Measurements from ENCODE around the gene ZNF608.

The ZNF608 gene

DNA sequence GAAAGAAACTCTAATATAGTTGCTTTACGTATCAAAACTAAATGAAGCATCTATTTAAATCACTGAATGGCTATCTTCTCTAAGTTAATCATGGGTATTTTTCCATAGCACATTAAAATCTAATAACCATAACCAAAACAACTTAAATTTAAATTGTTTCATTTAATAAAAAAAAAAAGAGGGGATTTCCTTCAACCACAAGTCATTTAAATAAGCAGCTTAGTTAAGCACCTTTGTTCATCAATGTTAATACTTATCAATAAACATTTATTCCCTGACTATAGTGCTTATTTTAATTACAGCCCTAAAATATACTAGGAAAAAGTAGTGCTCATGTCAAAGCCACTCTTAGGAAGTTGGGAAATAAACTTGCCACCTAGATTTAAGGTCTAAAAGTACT is 30.3 kb downstream of the ZNF608 start:
- H3K27ac ChIP-seq, result no peak overlapping the region
- no peak overlapping the region for H3K4me3 ChIP-seq
- no peak for DNase-seq (ENCODE audit: low spot score)
- TF ChIP-seq, protein P1, sequence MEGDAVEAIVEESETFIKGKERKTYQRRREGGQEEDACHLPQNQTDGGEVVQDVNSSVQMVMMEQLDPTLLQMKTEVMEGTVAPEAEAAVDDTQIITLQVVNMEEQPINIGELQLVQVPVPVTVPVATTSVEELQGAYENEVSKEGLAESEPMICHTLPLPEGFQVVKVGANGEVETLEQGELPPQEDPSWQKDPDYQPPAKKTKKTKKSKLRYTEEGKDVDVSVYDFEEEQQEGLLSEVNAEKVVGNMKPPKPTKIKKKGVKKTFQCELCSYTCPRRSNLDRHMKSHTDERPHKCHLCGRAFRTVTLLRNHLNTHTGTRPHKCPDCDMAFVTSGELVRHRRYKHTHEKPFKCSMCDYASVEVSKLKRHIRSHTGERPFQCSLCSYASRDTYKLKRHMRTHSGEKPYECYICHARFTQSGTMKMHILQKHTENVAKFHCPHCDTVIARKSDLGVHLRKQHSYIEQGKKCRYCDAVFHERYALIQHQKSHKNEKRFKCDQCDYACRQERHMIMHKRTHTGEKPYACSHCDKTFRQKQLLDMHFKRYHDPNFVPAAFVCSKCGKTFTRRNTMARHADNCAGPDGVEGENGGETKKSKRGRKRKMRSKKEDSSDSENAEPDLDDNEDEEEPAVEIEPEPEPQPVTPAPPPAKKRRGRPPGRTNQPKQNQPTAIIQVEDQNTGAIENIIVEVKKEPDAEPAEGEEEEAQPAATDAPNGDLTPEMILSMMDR (IDR thresholded peaks at IDR 0.05), result no peak

DNA sequence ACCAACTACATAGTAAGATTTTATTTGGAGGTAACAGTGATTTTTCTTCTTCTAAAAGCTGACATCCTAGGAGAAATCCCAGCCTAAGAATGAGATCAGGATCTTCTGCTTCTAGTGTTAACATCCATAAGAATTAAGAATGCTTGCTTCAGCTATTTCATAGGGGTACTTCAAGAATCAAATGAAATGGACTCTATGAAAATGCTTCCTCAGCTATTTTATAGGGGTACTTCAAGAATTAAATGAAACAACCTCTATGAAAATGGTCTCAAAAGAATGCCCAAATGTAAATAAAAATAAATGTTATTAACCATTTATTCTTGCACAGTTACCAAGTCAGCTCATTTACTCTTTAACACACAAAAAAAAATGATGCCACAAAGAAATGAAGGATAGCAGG is 31.5 kb downstream of the ZNF608 start:
- H3K27ac ChIP-seq, result no peak overlapping the region
- no peak for DNase-seq (ENCODE audit: low spot score)
- TF ChIP-seq, protein P1 (IDR thresholded peaks at IDR 0.05), result no peak
- no peak overlapping the region for H3K4me3 ChIP-seq

DNA sequence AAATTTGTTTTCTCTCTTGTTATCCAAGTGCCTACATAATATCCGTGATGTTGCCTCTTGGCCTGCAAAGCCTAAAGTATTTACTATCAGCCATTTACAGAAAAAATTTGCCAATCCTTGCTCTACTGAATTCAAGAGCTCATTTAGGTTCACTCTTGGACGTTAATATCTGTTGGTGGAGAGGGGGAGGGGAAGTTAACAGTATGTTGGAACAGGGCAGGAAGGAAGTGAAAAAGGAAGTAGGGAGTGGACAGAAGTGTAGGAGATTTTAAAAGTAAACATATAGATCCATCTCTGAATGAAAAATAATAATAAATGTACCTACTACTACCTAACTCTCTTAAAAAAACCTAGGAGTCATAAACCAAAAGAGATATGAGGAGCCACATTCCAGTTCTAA is 32.8 kb downstream of the ZNF608 start:
- TF ChIP-seq, protein P1 (IDR thresholded peaks at IDR 0.05), result no peak

DNA sequence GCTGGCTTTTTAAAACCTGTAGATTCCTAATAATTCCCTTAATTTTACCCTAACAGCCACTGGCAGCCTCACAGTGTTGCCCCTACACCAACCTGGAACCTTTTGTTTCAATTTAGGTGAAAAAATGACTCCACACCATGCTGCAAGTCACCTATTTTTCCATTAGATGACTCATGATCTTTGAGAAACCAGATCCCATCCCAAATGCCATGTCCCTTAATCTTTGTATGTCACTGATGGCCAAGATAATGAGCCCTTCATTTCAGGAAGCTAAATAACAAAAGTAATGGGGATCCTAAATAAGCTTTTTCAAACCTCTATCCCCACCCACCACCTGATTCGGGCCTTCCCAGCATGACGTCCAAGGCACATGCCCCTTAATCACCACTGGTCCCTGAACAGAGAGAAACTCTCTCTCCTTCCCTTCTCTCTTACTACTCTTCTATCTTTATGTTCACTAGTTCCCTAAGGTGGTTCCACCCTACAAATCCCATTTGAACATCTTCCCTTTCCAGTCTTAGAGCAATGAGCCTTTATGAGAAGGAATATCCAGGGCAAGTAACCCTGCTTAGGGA is 33.6 kb downstream of the ZNF608 start:
- DNase-seq (ENCODE audit: low spot score), result no peak
- H3K27ac ChIP-seq, result no peak overlapping the region
- TF ChIP-seq, protein P1 (IDR thresholded peaks at IDR 0.05), result no peak
- no peak overlapping the region for H3K4me3 ChIP-seq

More for the DNA sequence above, 32.8 kb downstream of the ZNF608 start:
- Histone ChIP-seq H3K4me3 (no peak overlapping the region), H3K27ac (no peak overlapping the region)
- no peak for DNase-seq (ENCODE audit: low spot score)

DNA sequence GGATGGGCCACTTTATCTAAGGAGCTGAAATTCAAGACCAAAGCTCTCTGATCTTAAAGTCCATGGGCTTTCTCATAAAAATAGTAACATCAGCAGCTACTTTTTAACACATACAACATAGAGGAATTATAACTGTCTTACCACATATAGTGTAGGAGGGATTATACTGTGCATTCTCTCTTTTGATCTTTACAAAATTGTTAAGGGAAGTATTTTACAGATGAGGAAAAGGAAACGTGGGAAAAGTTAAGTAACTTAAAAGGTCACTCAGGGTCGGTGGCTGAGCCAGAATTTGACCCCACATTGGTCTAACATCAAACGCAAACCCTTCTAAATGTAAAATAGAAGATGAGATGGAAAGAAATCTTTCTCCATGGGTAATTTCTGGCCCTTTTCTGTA is 38.4 kb downstream of the ZNF608 start:
- no peak for DNase-seq (ENCODE audit: low spot score)
- Histone ChIP-seq H3K27ac (no peak overlapping the region), H3K4me3 (no peak overlapping the region)
- TF ChIP-seq, protein P1 (IDR thresholded peaks at IDR 0.05), result no peak

DNA sequence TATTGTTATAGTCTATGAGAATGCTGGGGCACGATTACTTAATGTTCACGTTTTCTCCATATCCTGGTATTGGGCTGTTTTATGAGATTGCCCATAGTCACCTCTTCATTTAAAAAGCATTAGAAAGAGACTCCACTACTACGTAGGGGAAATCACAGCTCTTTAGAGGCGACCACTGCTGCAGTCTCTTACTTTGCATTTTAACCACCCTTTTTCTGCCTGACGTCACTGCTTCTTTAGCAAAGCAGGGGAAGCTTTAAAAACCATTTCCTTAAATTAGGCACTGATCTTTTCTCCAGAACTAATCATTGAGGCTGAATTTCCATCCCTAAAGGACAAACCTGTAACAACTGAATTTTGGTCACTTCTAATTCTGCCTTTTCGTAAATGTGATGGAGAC is 38.9 kb downstream of the ZNF608 start:
- Histone ChIP-seq H3K4me3 (no peak overlapping the region), H3K27ac (no peak overlapping the region)
- DNase-seq (ENCODE audit: low spot score), result no peak
- TF ChIP-seq, protein P1 (IDR thresholded peaks at IDR 0.05), result no peak

DNA sequence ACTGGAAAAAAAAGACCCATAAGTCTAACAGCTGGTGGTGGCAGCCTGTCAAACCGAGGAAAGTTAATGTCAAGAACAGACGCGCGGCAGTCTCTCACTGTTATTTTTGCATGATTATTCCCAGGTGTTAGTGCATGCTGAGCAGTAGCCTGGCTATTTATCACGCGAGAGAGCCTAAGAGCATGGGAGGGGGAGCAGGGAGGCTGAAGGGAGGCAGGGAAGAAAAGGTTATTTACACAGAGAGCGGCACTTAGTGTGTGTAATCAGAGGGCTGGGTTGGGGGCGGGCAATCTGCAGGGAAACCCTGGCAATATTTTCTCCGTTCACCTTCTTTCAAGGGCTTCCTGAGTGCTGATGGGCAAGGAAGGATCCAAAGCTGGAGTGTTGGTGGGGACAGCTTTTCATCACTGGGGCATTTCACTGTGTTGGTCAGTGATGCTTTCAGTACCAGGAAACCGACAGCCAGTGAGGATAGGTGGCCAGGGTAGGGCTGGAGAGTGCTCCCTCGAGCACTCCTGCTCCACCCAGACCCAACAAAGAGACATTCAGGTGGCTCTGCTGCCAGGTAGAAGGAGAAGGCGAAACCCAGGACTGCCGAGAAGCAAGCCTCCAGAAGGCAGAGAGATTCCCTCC is 39.6 kb downstream of the ZNF608 start:
- TF ChIP-seq, protein P1 (IDR thresholded peaks at IDR 0.05), result no peak
- no peak for DNase-seq (ENCODE audit: low spot score)
- peak overlapping the region; percentile 43 for H3K4me3 ChIP-seq
- H3K27ac ChIP-seq, result no peak overlapping the region

Data from coronary artery (tissue), 2 donors.